HG03439 (cell line): ENCODE data around the gene CENPC.

Source experiments
- ATAC-seq: cut with Tn5 transposase; IDR thresholded peaks from one replicate; pipeline ENCODE4 v1.9.1; 2021; ENCODE audit warnings: mild to moderate bottlenecking, moderate library complexity; ENCODE audit not compliant: unreplicated experiment

CENPC gene, protein sequence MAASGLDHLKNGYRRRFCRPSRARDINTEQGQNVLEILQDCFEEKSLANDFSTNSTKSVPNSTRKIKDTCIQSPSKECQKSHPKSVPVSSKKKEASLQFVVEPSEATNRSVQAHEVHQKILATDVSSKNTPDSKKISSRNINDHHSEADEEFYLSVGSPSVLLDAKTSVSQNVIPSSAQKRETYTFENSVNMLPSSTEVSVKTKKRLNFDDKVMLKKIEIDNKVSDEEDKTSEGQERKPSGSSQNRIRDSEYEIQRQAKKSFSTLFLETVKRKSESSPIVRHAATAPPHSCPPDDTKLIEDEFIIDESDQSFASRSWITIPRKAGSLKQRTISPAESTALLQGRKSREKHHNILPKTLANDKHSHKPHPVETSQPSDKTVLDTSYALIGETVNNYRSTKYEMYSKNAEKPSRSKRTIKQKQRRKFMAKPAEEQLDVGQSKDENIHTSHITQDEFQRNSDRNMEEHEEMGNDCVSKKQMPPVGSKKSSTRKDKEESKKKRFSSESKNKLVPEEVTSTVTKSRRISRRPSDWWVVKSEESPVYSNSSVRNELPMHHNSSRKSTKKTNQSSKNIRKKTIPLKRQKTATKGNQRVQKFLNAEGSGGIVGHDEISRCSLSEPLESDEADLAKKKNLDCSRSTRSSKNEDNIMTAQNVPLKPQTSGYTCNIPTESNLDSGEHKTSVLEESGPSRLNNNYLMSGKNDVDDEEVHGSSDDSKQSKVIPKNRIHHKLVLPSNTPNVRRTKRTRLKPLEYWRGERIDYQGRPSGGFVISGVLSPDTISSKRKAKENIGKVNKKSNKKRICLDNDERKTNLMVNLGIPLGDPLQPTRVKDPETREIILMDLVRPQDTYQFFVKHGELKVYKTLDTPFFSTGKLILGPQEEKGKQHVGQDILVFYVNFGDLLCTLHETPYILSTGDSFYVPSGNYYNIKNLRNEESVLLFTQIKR

DNA sequence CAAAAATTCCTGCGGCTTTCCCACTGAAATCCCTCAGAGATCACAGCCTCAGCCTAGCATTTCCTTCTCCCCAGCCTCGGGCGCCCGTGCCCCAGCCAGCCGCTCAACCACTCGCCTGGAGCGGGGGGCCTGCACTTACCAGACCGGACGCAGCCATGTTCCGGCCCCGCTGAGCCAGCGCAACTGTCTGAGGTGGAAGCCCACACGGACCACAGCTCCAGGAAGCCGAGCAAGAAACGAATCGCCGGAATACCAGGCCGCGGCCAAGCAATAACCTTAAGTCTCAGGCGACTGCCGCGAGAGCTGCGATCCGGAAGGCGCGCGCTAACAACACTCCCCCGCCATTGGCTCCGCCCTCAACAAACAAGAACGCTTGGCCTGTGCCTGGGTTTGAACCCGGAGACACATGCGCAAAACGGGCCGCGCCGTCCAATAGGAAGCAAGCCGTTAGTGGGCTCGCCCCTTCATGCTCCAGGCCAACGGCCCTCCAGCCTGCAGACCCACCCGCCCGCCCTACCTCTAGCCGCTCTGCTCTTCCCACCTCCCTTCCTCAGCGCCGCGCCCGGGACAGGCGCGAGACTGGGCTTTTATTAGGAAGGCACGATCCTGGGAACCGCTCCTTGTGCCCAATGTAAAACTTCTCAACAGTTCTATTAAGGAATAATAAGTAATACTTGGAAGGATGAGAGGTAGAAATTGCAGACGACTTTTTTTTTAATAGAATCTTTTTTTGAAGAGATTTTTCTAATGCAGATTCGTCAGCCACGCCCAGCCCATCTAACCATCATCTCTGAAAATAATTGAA lies at the start of gene CENPC:
Gene CENPC (minus strand): TSS at position 305 of the 805 bp plus-strand sequence. CDS start 148 bp downstream, at position 157.
- peak; percentile 97 for ATAC-seq

DNA sequence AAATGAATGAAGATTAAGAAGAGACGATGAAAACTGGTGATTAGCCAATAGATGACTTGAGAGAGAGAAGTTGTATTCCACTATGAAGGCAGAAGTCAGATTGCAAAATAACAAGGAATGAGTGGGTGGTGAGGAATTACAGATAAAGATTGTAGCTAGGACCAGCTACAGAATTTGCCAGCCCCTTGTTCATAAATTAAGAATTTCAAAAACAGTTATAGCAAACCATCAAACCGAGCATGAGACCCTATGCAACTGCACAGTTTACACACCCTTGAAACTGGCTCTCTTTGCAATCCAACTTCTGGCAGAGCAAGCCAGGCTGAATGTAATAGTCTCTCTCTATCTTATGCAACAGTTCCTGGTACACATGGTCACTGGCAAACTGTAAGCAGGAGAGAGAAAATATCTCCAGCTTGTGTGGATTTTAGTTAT lies 48.5 kb upstream of the CENPC start:
- ATAC-seq: no peak

DNA sequence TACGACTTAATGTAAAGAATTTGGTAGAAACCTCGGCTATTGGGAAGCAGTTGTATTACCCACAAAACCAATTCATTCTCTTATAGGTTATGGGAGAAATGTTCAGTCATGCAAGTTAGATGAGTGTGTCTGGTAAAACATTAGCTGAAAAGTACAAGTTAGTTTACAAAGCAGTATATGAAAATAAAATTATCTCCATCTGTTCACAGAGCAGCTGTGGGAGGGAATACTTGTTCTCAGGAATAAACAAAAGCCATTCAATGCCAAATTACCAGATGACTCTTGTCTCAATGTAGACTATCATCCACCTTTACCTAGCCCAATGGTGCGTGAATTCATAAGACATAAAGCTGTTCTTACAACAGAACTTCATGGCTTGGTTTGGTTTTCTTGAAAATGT lies 41.9 kb upstream of the CENPC start:
- ATAC-seq: no peak

DNA sequence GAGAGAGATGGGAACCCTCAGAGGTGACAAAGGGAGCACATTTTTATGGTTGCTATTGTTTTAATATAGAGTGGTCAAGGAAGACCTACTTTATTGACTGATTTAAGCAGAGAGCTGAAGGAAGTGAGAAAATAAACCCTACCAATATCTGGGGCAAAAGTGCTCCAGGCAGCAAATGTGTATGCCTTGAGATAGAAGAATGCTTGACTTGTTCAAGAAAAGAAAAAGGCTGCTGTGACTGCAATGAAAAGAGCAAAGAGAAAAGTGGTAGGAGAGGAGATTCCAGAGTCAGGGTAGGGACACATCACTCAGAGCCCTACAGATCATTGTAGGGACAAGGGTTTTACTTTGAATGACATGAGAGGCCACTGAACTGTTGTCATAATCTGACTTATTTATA lies 39.2 kb upstream of the CENPC start:
- ATAC-seq: no peak

DNA sequence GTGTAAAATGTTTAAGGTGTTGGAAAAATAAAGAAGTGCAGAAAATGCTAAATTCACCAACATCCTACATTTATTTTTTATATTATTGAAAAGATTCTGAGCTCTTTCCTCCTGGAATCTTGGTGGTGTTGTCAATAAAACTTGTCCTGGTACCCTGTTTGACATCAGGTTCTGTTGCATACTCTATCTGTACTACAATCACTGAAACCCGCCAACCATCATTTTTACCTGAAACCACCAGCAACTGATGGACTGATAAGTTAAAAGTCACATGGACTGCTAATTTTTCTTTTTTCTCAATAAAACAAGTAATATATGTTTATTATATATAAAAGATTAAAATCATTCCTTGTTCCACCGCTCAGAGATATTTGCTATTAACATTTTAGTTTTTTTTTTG lies 36.6 kb upstream of the CENPC start:
- no peak for ATAC-seq

DNA sequence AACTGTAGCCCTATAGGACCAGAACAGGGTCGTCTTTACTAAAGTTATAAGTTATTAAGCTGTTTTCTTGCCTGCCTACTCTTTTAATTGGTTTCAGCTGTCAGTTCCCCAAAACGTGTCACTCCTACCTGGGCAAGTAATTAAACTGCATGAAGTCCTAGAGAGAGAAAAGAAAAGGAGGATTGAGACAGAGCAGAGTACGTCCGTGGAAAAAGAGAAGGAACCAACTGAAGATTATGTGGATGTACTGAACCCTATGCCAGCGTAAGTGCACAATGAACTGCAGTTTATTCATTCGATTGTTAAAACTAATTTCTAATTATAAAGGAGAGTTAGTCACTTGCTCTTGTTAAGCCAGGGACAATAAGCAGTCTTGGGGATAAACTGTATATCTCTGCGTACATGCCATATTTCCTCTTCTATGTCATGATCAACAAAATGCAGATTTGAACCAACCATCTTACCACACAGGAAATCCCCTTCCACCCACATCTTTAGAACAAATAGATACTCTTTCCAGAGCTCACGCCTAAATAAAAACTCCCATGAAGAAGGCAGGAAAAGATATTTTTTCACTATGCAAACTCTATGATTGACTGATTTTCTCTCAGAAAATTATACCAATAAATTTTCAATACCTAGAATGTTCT lies 36.0 kb upstream of the CENPC start:
- peak; percentile 41 for ATAC-seq

DNA sequence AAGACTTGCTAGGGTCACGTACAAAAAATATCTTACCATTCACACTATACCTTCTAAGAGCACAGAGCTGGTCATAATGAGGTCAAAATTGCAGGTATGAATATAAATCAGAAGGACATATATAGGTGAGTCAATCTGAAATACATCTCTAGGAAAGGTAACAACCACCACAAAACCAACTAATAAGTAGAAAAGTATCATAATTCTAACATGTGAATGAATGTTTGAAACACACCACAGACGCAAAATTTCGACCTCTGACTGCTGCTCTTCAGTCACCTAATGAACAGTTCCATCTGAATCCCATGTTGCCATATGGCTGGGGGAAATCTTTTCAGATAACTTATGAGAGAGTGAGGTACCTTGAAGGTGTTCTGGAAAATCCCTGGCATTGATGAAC lies 35.3 kb upstream of the CENPC start:
- ATAC-seq: no peak

DNA sequence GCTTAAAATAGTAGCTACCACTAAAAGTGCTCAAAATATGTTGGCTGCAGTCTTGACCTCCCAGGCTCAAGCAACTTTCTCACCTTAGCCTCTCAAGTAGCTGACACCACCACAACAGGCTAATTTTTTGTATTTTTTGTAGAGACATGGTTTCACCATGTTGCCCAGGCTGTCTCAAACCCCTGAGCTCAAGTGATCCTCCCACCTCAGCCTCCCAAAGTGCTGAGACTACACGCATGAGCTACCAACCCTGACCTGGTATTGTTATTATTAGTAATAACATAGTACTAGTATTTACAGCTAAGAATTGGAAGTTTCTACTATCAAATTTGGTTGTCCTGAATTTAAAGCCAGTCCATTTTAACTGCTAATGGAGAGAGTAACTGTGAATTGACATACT lies 31.2 kb upstream of the CENPC start:
- ATAC-seq: no peak

DNA sequence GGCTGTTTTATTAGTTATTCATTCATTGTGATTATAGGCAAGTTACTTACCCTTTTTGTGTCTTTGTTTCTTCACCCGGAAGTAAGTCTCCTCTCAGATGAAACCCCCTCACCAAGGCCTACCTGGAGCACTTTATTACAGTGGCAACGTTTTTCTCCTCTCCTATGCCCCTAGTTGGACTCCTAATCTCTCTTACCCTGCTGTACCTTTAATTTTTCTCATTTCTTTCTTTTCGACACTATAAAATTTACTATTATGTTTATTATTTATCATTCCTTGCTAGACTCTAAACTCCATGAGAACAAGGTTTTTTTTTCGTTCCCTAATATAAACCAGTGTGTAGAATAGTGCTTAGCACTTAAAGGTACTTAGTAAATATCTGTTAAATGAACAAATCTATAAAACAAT lies 30.8 kb upstream of the CENPC start:
- no peak for ATAC-seq

DNA sequence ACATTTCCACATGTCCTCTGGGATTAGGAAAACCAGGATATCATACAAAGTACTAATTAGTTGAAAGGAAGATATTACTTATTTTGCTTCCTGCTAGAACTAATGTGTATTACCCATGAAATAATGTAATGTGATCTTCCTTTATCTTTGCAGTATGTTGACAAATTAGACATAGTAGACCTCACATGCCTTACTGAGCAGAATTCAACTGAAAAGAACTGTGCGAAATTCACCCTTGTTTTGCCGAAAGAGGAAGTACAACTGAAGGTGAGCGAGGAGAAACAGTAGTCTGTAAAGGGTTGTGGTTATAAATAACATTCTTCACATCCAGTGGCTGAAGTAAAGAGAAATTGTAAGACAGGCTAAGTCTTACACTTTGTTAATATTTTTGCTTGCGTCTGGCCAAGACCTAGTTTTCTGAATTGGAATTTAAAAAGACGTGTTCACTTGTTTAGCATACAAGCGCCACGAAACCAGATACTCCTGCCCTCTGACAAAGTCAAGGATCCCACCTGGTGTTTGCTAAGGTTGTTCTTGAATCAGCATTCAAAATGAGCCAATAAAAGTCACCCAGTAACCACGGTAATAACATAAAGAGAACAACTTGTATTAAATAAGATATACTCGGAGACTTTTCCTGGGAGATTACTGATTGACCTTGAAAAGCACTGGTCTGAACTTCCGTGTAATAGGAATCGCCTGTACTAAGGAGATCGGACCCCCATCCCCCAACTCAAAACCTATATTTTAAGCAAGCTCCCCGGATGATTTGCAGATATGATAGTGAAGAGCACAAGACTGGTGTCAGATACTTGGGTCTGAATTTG lies 30.1 kb upstream of the CENPC start:
- peak; percentile 92 for ATAC-seq

DNA sequence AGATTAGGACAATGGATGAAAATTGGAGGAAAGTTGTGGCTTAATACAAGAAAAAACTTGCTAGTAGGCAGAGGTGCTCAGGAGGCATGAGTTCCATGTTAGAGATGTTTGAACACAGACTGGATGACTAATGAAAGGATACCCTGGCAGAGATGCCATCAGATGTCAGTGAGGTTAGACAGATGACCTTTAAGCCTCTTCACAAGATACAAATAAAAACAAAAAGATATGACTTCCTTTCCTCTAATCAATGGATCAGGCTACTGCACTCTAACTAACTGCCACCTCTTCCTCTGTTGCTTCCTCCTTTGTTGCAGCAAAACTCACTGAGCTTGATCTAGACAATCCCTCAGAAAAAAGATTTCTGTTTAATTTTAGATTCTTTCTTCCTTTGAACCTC lies 27.9 kb upstream of the CENPC start:
- ATAC-seq: no peak

DNA sequence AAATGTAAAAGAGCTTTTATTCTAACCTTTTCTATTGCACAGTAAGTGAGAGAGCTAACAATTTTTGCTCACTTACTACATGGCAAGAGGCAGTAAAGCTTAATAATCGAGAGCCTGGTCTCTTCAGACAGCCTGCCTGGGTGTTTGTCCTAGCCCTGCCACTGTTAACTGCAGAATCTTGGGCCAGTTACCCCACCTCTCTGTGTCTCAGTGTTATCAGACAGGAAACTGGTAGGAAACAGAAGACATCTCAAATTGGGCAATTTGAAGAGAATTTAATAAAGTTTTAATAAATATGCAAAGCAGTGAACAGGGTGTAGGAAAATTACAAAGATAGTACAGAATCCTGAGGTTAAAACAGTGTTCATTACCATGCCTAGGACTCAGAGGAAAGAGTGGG lies 26.7 kb upstream of the CENPC start:
- ATAC-seq: no peak

DNA sequence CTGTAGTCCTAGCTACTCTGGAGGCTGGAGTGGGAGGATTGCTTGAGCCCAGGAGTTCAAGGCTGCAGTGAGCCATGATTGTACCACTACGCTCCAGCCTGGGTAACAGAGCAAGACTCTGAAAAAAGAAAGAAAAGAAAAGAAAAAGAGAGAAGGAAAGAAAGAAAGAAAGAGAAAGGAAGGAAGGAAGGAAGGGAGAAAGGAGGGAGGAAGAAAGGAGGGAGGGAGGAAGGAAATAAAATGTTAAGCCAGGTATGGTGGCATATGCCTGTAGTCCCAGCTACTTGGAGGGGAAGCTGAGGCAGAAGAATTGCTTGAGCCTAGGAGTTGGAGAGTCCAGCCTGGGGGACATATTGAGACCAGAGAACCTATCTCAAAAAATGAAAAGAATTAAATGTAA lies 25.2 kb upstream of the CENPC start:
- ATAC-seq: no peak

DNA sequence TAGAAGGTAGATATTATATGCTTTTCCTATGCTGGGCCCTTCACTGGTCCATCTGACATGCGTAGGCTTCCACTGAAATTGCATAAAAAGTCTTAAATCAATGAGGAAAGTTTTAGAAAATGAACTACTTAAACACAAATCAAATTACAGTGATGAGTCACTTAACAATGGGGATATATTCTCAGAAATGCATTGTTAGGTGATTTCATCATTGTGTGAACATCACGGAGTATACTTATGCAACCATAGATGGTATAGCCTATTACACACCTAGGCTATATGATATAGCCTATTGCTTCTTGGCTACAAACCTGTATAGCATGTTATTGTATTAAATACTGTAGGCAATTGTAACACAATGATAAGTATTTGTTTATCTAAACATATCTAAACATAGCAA lies 23.5 kb upstream of the CENPC start:
- no peak for ATAC-seq

DNA sequence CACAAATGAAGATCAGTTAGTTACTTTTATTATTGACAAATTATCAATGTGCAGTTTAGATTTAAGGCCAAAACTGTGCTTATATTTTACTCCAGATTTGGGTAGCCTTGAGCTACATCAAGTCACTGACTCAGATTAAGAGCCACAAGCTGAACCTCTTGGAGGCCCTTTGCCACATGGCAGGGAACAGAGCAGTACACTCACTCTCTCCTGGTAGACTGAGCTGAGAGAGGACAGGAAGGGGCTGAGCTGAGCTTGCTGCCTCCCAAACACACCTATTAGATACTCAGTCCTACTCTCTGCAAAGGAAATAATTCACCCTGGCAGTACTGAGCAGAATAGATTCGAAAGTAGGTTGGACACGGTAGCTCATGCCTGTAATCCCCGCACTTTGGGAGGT lies 21.0 kb upstream of the CENPC start:
- ATAC-seq: no peak

DNA sequence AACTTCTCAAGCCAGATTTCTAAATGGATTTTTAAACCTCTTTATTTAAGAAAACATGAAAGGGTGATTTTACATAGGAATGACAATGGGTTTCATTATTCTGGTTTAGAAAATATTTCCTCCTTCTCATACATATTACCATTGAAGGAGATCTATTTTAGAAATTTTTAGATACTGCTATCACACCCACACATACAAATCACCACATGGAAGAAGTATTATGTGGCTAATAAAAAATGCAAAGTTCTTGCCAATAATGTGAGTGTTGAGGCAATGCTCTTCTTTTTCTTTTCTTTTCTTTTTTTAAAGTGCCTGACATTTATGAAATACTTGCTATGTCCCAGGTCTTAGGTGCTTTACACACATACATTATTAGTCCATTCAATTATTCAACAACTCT lies 20.0 kb upstream of the CENPC start:
- ATAC-seq: no peak

DNA sequence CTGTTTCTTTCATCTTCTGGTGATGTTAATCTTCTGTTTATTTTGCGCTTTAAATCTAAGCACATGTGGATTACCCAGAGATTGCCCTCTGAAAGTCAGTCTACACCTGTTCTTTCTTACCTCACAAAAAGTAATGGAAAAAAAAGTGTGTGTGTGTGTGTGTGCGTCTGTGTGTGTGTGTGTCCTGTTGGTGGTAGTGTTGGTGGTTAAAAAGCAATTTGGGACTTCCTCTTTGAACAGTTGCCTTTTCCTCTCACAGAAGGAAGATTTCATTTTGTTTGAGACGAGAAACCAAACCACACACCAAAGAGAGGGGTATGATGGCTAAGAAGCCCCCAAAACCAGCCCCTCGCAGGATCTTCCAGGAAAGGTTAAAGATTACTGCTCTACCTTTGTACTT lies 13.2 kb upstream of the CENPC start, which contains the start of gene STAP1:
Gene STAP1 (plus strand): TSS at position 235 of the 400 bp plus-strand sequence. CDS start 83 bp downstream, at position 318.
- peak; percentile 56 for ATAC-seq

DNA sequence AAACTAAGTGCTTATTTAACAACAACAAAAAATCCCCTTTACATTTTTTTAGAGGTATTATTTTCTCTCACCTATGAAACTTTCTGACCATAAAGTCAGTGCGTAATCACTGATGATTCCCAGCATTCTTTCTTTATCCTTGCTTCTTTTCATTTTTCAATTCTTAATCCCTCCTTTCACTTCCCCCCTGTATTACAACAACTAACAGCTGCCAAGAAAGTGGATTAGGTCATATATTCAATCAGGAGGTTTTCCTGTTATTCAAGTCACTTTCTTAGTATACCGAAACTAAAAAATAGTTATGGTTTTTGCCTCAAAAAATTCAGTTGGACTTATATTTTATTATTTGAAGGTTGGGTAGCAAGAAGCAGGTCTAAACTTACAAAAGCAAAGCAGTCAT lies 11.1 kb upstream of the CENPC start:
- no peak for ATAC-seq

DNA sequence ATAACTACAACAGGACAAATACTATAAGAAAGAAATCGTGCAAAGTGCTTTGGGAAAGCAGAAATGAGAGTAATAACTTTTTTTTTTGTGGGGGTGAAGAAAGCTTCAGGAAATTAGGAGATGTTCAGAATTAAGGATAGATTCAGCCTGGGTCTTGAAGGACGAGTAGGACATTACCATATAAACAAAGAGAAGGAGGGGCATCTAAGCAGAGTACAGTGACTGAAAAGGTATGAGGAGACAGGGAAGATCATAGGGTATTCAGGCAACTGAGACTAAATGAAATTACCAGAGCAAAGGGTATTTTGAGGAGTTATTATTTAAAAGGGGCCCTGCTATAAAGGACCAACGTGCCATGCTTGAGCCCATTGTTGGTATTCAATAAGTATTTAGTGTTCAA lies 10.1 kb upstream of the CENPC start:
- ATAC-seq: no peak

DNA sequence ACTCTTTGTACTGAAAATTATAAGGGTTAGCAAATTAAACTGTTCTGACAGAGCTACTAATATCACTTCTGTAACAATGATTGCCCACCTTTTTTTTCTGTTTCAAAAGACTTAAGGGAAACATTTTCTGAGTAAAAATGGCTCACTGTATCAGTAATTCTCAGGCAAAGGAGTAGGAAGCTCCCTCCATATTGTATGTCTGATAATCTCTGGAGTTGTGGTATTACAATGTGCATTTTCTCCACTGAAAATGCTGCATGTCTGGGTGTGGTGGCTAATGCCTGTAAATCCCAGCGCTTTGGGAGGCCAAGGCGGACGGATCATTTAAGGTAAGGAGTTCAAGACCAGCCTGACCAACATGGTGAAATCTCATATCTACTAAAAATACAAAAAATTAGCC lies 8.8 kb upstream of the CENPC start:
- ATAC-seq: no peak
